Measurements from ENCODE around the gene CUEDC2.

Gene CUEDC2, protein sequence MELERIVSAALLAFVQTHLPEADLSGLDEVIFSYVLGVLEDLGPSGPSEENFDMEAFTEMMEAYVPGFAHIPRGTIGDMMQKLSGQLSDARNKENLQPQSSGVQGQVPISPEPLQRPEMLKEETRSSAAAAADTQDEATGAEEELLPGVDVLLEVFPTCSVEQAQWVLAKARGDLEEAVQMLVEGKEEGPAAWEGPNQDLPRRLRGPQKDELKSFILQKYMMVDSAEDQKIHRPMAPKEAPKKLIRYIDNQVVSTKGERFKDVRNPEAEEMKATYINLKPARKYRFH

DNA sequence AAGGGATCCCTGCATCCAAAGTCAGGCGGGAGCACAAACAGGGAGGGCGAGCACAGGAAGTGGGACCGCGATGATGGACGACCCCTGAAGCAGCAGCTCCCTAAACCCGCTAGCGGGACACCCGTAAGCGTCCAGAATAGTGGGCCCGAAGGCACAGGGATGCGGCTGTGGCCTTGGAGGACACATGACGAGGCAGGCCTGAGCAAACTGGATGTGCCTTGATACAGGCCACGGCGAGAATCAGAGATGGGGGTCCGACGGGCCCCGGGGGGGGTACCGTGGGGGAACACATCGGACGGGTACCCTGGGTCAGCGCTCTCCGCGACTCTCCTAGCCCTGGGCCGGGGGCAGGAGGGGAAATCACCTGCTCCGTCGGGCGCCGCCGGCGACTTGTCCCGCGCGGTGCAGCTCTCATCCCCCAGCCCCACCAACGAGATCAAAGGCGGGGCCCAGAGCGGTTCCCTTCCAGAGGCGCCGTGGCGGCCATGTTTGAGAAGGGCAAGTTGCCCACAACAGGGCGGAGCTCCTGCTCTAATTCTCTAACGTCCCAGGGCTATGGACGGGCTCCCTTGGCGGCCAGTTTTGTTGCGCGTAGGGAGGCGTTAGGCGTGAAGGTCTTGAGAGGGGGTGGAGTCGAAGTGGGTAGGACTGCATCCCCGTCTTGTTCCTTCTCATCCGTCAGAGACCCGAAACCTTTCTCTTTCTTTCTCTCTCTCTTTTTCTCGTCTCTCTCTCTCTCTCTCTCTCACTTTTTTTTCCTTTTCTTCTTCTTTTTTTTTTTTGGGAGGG lies at the start of gene CUEDC2:
TSS of gene CUEDC2 (minus strand) at position 413 of the 789 bp plus-strand sequence. CDS start 7,386 bp downstream, outside the sequence.
- peak within 1 kb of the TSS; percentile 68 for H3K4me3 ChIP-seq (ENCODE audit: low read depth, low read length)
- TF ChIP-seq CTCF (IDR thresholded peaks at IDR 0.05; ENCODE audit: control insufficient read depth, extremely low read depth, insufficient read depth), result no peak
- peak; percentile 90 for DNase-seq (ENCODE audit: low read depth)

GRCh38 chr10:102480396-102480795 lies 48.0 kb upstream of the CUEDC2 start:
- no peak for DNase-seq (ENCODE audit: low read depth)
- no peak overlapping the region for H3K4me3 ChIP-seq (ENCODE audit: low read depth, low read length)
- TF ChIP-seq CTCF (IDR thresholded peaks at IDR 0.05; ENCODE audit: control insufficient read depth, extremely low read depth, insufficient read depth), result no peak

GRCh38 chr10:102479651-102480050 lies 47.3 kb upstream of the CUEDC2 start:
- no peak for TF ChIP-seq CTCF (IDR thresholded peaks at IDR 0.05; ENCODE audit: control insufficient read depth, extremely low read depth, insufficient read depth)
- H3K4me3 ChIP-seq (ENCODE audit: low read depth, low read length), result no peak overlapping the region
- DNase-seq (ENCODE audit: low read depth), result no peak

DNA sequence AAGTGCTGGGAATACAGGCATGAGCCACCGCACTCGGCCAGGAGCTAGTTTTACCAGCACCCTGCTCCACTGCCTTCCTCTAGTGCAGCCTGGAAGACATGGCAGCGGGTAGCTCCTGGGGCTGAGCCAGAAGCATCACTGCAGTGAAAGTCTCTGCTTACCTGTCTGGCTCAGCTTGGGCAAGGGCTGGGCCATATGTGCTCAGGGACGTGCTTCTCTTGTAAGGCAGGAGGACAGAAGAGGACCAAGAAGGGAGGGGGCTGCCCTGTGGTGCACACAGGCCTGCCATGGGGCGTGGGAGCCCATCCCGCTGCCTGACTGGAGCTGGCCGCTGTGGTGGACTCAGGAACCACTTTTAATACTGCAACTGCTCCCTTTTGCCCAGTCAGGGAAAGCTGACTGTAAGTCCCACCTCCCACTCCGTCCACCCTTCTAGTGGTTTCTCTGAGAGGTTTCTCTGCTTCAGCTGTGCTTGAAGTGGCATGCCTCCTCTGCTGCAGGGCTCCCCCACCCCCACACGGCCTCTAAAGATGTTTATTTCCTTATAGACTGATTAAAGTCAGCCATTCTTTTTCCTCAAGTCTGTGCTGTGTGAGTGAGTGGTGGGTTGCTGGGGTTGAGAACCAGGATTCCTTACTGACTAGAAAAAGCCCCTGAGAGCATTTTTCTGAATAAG lies 44.2 kb upstream of the CUEDC2 start:
- no peak overlapping the region for H3K4me3 ChIP-seq (ENCODE audit: low read depth, low read length)
- no peak for TF ChIP-seq CTCF (IDR thresholded peaks at IDR 0.05; ENCODE audit: control insufficient read depth, extremely low read depth, insufficient read depth)
- DNase-seq (ENCODE audit: low read depth), result no peak

DNA sequence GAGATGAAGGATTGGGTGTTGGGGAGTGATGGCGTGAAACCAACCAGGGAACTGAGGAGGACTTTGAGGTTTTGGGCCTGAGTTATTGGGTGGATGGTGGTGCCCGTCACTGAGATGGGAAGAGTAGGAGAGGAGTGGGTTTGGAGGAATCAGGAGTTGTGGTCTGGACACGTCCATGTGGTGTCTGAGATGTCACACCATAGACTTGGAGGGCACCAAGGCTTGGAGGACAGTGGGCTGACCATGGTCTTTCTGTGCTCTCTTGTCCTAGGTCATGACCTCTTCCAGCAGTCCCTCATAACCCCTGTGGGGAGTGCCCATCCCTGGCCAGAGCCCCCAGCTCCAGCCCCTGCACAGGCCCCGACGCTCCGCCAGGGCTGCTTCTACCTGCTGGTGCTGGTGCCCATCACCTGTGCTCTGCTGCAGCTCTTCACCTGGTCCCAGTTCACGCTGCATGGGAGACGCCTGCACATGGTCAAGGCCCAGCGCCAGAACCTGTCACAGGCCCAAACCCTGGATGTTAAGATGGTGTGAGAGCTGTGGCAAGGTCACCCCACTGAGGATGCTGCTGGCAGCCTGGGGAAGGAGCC lies 43.2 kb upstream of the CUEDC2 start:
- H3K4me3 ChIP-seq (ENCODE audit: low read depth, low read length), result no peak overlapping the region
- no peak for TF ChIP-seq CTCF (IDR thresholded peaks at IDR 0.05; ENCODE audit: control insufficient read depth, extremely low read depth, insufficient read depth)
- no peak for DNase-seq (ENCODE audit: low read depth)

DNA sequence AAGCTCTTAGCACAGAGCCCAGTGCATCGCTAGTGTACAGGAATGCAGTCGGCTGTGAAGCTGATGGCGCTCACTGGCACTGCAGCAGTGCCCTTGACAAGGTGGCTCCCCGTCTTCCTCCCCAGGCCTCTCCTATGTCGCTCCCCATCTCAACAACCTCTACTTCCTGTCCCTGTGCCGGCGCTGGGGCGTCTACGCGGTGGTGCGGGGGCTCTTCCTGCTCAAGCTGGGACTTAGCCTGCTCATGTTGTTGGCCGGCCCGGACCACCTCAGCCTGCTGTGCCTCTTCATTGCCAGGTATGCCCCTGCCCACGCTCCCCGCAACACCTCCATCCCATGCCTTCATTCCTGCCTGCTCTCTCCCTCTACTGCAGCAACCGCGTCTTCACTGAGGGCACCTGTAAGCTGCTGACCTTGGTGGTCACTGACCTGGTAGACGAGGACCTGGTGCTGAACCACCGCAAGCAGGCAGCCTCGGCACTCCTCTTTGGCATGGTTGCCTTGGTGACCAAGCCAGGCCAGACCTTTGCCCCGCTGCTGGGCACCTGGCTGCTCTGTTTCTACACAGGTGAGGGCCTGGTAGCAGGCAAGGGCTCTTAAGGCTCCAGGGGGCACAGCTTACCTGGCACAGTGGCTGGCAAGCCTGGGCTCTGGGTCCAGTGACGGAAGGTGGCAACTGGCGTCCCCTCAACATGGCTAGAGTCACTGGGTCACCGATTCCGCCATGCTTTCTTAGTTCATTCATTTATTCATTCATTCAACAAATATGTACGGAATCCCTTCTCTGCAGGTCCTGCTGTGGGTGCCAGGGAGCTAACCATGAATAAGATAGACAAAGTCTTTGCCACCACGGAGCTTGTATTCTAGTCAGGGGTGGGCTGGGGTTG lies 41.3 kb upstream of the CUEDC2 start:
- no peak for DNase-seq (ENCODE audit: low read depth)
- TF ChIP-seq CTCF (IDR thresholded peaks at IDR 0.05; ENCODE audit: control insufficient read depth, extremely low read depth, insufficient read depth), result no peak

More for the DNA sequence above, 41.3 kb upstream of the CUEDC2 start:
- H3K4me3 ChIP-seq (ENCODE audit: low read depth, low read length), result no peak overlapping the region

All from LNCaP clone FGC (cell line).